NT2/D1 (cell line): ENCODE results near the gene SPECC1L.

ENCODE experiments used
- DNase-seq: peaks from one replicate; pipeline ENCODE4 v3.0.0-alpha.2; 2011; ENCODE audit warnings: low read depth, low spot score
- H3K27me3 ChIP-seq: 2 replicates; pipeline ENCODE4 v1.6.0; 2011; ENCODE audit warnings: mild to moderate bottlenecking; ENCODE audit not compliant: insufficient read length, insufficient read depth
- H3K36me3 ChIP-seq: 2 replicates; pipeline ENCODE4 v1.6.1; 2011; ENCODE audit warnings: mild to moderate bottlenecking, low read length, mixed read lengths; ENCODE audit not compliant: insufficient read depth, insufficient read length
- H3K4me1 ChIP-seq: 2 replicates; pipeline ENCODE4 v1.5.1; 2011; ENCODE audit not compliant: insufficient read depth, insufficient read length
- H3K4me3 ChIP-seq: 2 replicates; pipeline ENCODE4 v1.5.1; 2011; ENCODE audit warnings: low read depth; ENCODE audit not compliant: insufficient read length
- H3K9ac ChIP-seq: 2 replicates; pipeline ENCODE4 v1.6.0; 2011; ENCODE audit warnings: low read depth; ENCODE audit not compliant: insufficient read length
- H3K9me3 ChIP-seq: 2 replicates; pipeline ENCODE4 v1.5.1; 2011; ENCODE audit warnings: mild to moderate bottlenecking, low read length; ENCODE audit not compliant: insufficient read depth
- SUZ12 ChIP-seq: IDR thresholded peaks from 2 replicates; pipeline ENCODE4 v1.6.1; 2011; ENCODE audit not compliant: insufficient read length, insufficient read depth; ENCODE audit errors: extremely low read depth
- YY1 ChIP-seq: IDR thresholded peaks from 2 replicates; pipeline ENCODE4 v1.6.1; 2011; ENCODE audit not compliant: insufficient read length, insufficient read depth
- ZNF274 ChIP-seq: IDR thresholded peaks from 2 replicates; pipeline ENCODE4 v1.6.1; 2011; ENCODE audit warnings: mild to moderate bottlenecking, low read depth, low read length

Gene SPECC1L

DNA sequence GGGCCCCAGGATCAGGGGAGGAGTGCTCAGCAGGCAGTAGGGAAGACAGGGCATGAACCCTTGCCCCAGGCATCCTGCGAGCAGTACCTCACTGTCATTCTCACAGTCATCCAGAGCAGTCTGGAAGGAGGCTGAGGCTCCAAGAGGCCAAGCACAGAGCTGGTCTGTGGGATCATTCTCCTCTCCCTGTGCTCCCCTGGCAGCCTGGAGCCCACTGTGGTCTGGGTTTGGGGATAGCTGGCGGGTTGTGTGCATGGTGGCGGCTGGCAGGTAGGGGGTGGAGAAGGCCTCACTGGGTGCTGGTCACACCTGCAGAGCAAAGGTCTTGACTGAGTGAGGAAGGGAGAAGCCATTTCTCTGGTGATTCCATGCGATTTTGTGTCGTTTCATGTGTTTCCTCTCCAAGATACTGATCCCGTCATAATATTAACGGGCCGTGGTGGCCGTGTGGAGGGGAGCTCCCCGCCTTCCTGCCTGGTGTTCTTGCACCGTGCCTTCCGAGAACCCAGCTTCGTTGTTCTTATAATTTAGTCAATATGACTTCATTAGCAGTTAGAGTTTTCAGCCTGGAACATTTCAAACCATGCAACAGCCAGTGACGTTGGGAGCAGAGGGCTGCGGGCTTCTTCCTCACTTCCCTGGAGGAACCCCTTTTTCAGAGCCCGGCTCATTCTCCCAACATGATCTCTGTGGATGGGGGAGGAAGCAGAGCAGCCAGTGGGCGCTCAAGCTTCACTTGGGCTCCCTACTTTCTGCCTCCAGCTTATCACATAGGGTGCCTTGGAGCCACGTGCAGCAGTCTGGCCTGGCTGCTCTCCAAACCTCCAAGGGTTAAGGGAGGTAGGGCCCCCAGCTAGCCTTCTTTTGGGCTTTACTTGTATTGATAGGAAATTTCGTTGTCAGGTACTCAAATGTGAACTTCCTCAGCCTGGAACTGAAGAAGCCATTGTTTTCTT, 136.0 kb downstream of the SPECC1L start:
- Histone ChIP-seq H3K9me3 (no peaks in the 10 kb centered on the region), H3K9ac (no peak overlapping the region), H3K4me1 (peaks cover 9% of the 10 kb centered on the region), H3K27me3 (no peaks in the 10 kb centered on the region), H3K4me3 (no peak overlapping the region), H3K36me3 (peaks cover 54% of the 10 kb centered on the region)
- no peak for DNase-seq
- TF ChIP-seq SUZ12 (no peak), YY1 (no peak), ZNF274 (no peak)

DNA sequence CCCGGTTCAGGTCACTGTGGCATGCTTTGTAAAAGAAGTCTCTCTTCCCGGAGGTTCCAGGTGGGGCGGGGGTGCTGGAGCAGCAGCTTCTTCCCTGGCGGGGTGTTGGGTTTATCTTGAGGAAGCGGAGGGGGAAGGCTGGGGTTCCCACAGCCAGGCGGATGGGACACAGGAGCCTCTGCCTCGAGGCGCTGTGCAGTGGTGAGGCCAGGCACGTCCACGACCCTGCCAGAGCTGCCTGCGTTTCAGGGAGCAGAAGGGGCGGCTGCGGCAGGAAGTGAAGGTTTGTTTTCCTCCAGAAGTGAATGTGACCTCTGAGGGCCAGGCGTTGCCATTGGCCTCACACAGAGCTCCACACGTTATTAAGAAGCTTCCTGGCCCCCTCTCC, 136.6 kb downstream of the SPECC1L start:
- peaks cover 55% of the 10 kb centered on the region for H3K36me3 ChIP-seq
- no peak overlapping the region for H3K9ac ChIP-seq
- no peak for DNase-seq

GRCh38 chr22:24407884-24408283, 137.3 kb downstream of the SPECC1L start:
- DNase-seq, result no peak
- TF ChIP-seq SUZ12 (no peak), ZNF274 (no peak), YY1 (no peak)
- H3K27me3 ChIP-seq, result no peaks in the 10 kb centered on the region
- peaks cover 9% of the 10 kb centered on the region for H3K4me1 ChIP-seq
- no peak overlapping the region for H3K9ac ChIP-seq
- peaks cover 59% of the 10 kb centered on the region for H3K36me3 ChIP-seq
- no peaks in the 10 kb centered on the region for H3K9me3 ChIP-seq
- H3K4me3 ChIP-seq, result no peak overlapping the region

More for the DNA sequence above, 136.6 kb downstream of the SPECC1L start:
- no peak overlapping the region for H3K4me3 ChIP-seq
- peaks cover 9% of the 10 kb centered on the region for H3K4me1 ChIP-seq
- no peaks in the 10 kb centered on the region for H3K9me3 ChIP-seq
- TF ChIP-seq ZNF274, result no peak
- TF ChIP-seq YY1, result no peak
- no peak for TF ChIP-seq SUZ12
- no peaks in the 10 kb centered on the region for H3K27me3 ChIP-seq

GRCh38 chr22:24408630-24409029, 138.0 kb downstream of the SPECC1L start:
- Histone ChIP-seq H3K9me3 (no peaks in the 10 kb centered on the region), H3K27me3 (no peaks in the 10 kb centered on the region), H3K4me3 (no peak overlapping the region), H3K4me1 (peaks cover 9% of the 10 kb centered on the region), H3K36me3 (peaks cover 64% of the 10 kb centered on the region), H3K9ac (no peak overlapping the region)
- no peak for DNase-seq
- TF ChIP-seq YY1 (no peak), SUZ12 (no peak), ZNF274 (no peak)

- Histone ChIP-seq H3K4me1 (peaks cover 9% of the 10 kb centered on the region), H3K36me3 (peaks cover 63% of the 10 kb centered on the region), H3K27me3 (no peaks in the 10 kb centered on the region), H3K9ac (no peak overlapping the region), H3K4me3 (no peak overlapping the region), H3K9me3 (no peaks in the 10 kb centered on the region)
- TF ChIP-seq ZNF274, result no peak
- no peak for TF ChIP-seq SUZ12
- TF ChIP-seq YY1, result no peak
- DNase-seq, result no peak
Measured at GRCh38 chr22:24409707-24410106, 139.1 kb downstream of the SPECC1L start.

- H3K4me3 ChIP-seq, result no peak overlapping the region
- H3K27me3 ChIP-seq, result no peaks in the 10 kb centered on the region
- H3K36me3 ChIP-seq, result peaks cover 63% of the 10 kb centered on the region
- no peak for DNase-seq
- TF ChIP-seq ZNF274 (no peak), SUZ12 (no peak), YY1 (no peak)
- no peaks in the 10 kb centered on the region for H3K9me3 ChIP-seq
- no peak overlapping the region for H3K9ac ChIP-seq
- H3K4me1 ChIP-seq, result peaks cover 9% of the 10 kb centered on the region
Measured at GRCh38 chr22:24410110-24410856, 139.7 kb downstream of the SPECC1L start.
